T47D (cell line): Measurements from ENCODE around the gene WDR4.
"Not testable (repeated sequence)": the region's sequence is repeated elsewhere in the genome, so short reads cannot be mapped to it uniquely, and the experiment has no call there.

ENCODE experiments used
- DNase-seq, 2 experiments: peaks; one replicate each; pipeline versions ENCODE4 v3.0.0 to v3.0.0-alpha.2; 2011 to 2012; ENCODE audit warnings: low read depth in 1 of 2, low spot score in 1 of 2
- JUND ChIP-seq: IDR thresholded peaks from 2 replicates; pipeline ENCODE4 v1.6.1; 2012; ENCODE audit warnings: low read depth
- in situ Hi-C: cut with HindIII; loops from 2 replicates; pipeline ENCODE4 v1.10.0; 2016; ENCODE audit warnings: low sequenced_read_pairs, low pct_unique_long_range_greater_than_20kb

The WDR4 gene

GRCh38 chr21:42829417-42829816 lies 49.9 kb downstream of the WDR4 start:
- in situ Hi-C loops: no loop called here
- no peak for DNase-seq
- no peak for TF ChIP-seq JUND

- DNase-seq: no peak
- in situ Hi-C loops: no loop called here
- TF ChIP-seq JUND: no peak
Observed at GRCh38 chr21:42827588-42827987, 51.8 kb downstream of the WDR4 start.

- in situ Hi-C loops: no loop called here
- no peak for TF ChIP-seq JUND
- no peak for DNase-seq
Observed at GRCh38 chr21:42820616-42821465, 58.5 kb downstream of the WDR4 start.

- no peak for DNase-seq
- no peak for TF ChIP-seq JUND
- in situ Hi-C loops: no loop called here
Observed at GRCh38 chr21:42819861-42820615, 59.3 kb downstream of the WDR4 start.

GRCh38 chr21:42818328-42818749 lies 61.0 kb downstream of the WDR4 start:
- TF ChIP-seq JUND: no peak
- peak; percentile 39 to 71 for DNase-seq
- in situ Hi-C loops: no loop called here

- DNase-seq: no peak
- TF ChIP-seq JUND: no peak
- in situ Hi-C loops: no loop called here
Observed at GRCh38 chr21:42815217-42815616, 64.1 kb downstream of the WDR4 start.

GRCh38 chr21:42812528-42813241 lies 66.7 kb downstream of the WDR4 start:
- peak in 1 of 2 experiments; percentile 60 for DNase-seq
- in situ Hi-C loops: not testable (repeated sequence)

GRCh38 chr21:42811960-42812359 lies 67.4 kb downstream of the WDR4 start:
- in situ Hi-C loops: no loop called here
- DNase-seq: no peak
- no peak for TF ChIP-seq JUND

- no peak for TF ChIP-seq JUND
- DNase-seq: no peak
- in situ Hi-C loops: no loop called here
Observed at GRCh38 chr21:42809577-42810475, 69.5 kb downstream of the WDR4 start.

GRCh38 chr21:42809171-42809570 lies 70.2 kb downstream of the WDR4 start:
- no peak for DNase-seq
- in situ Hi-C loops: no loop called here

GRCh38 chr21:42807938-42808613 lies 71.3 kb downstream of the WDR4 start:
- no peak for DNase-seq
- TF ChIP-seq JUND: no peak
- in situ Hi-C loops: no loop called here

More at GRCh38 chr21:42809171-42809570, 70.2 kb downstream of the WDR4 start:
- no peak for TF ChIP-seq JUND

- DNase-seq, in situ Hi-C loops: not testable (repeated sequence)
Observed at GRCh38 chr21:42807293-42807895, 71.9 kb downstream of the WDR4 start.
